Measurements from ENCODE around the gene MCHR2.

DNA sequence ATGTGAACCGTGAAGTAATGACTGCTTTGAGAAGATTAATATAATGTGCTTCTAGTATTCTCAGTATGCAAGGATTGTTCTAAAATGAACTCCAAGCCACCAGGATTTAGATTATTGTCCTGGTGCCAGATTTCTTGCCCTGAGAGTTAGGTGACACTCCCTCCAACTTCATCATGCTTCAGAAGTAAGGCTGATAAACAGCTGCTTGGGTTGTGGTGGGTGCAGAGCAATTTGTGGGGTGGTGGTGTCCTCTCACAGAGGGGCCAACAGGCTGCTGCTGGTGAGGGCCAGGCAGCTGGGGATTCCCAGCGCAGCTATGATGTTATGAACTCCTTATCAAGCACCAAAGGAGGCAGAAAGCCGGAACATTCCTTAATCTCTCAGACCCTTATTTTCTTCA, 114.6 kb downstream of the MCHR2 start:
- TF ChIP-seq, protein P1, sequence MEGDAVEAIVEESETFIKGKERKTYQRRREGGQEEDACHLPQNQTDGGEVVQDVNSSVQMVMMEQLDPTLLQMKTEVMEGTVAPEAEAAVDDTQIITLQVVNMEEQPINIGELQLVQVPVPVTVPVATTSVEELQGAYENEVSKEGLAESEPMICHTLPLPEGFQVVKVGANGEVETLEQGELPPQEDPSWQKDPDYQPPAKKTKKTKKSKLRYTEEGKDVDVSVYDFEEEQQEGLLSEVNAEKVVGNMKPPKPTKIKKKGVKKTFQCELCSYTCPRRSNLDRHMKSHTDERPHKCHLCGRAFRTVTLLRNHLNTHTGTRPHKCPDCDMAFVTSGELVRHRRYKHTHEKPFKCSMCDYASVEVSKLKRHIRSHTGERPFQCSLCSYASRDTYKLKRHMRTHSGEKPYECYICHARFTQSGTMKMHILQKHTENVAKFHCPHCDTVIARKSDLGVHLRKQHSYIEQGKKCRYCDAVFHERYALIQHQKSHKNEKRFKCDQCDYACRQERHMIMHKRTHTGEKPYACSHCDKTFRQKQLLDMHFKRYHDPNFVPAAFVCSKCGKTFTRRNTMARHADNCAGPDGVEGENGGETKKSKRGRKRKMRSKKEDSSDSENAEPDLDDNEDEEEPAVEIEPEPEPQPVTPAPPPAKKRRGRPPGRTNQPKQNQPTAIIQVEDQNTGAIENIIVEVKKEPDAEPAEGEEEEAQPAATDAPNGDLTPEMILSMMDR (IDR thresholded peaks at IDR 0.05; ENCODE audit: extremely low read depth in 1 of 2, insufficient read depth in 1 of 2, low read depth in 1 of 2, low read length in 2 of 2): no peak
- TF ChIP-seq POLR2AphosphoS5 (IDR thresholded peaks at IDR 0.05; ENCODE audit: insufficient read depth, low read depth, low read length) (no peak), EZH2 (IDR thresholded peaks at IDR 0.05; ENCODE audit: borderline replicate concordance, low read depth, low read length, severe bottlenecking) (no peak), POLR2A (IDR thresholded peaks at IDR 0.05; ENCODE audit: low read depth, low read length) (no peak), GATA2 (IDR thresholded peaks at IDR 0.05; ENCODE audit: insufficient read depth, insufficient read length, low read depth, low read length) (no peak), JUN (IDR thresholded peaks at IDR 0.05; ENCODE audit: borderline replicate concordance, insufficient read depth, insufficient read length, low read depth) (no peak)
- TF ChIP-seq, protein P2, sequence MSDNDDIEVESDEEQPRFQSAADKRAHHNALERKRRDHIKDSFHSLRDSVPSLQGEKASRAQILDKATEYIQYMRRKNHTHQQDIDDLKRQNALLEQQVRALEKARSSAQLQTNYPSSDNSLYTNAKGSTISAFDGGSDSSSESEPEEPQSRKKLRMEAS (IDR thresholded peaks at IDR 0.05; ENCODE audit: insufficient read depth, insufficient read length): no peak

Data from endothelial cell of umbilical vein (primary cell).